ENCODE data around the gene FAM83G. TPM values are rescaled to one million over a fixed set of nuclear protein-coding genes. Genes with fewer than 3 reads are reported as not detected.

The FAM83G gene
- total RNA-seq, 1 experiment from 2014 or later: 31.4 TPM

GRCh38 chr17:18948476-18949006 lies 56.0 kb downstream of the FAM83G start:
- CTCF ChIA-PET: interaction anchor here (0.6 to 1.4 kb wide), 2 partner anchors 13 to 85 kb away, joined by 3 to 4 read pairs; no protein-coding TSS in a partner anchor
- POLR2A ChIA-PET: no interaction called here
- no peak for DNase-seq (ENCODE audit: low spot score)
- no peak for ATAC-seq
- H3K27me3 Mint-ChIP-seq (ENCODE audit: low read depth): no peaks in the 10 kb centered on the region
- no peak overlapping the region for H3K27ac Mint-ChIP-seq
- no peaks in the 10 kb centered on the region; the same call in 1 of the 2 replicates for H3K4me1 Mint-ChIP-seq
- H3K9me3 Mint-ChIP-seq: no peaks in the 10 kb centered on the region
- no peak for TF ChIP-seq TEAD1 (CRISPR knock-in tag; IDR thresholded peaks at IDR 0.05)
- no peak for TF ChIP-seq ERG (CRISPR knock-in tag; IDR thresholded peaks at IDR 0.05)
- TF ChIP-seq ZNF138 (CRISPR knock-in tag; conservative IDR thresholded peaks at IDR 0.05): no peak
- no peak for TF ChIP-seq GTF2I (CRISPR knock-in tag; conservative IDR thresholded peaks at IDR 0.05)
- TF ChIP-seq ZNF121 (CRISPR knock-in tag; IDR thresholded peaks at IDR 0.05): no peak
- no peak for TF ChIP-seq OVOL2 (CRISPR knock-in tag; IDR thresholded peaks at IDR 0.05; ENCODE audit: borderline replicate concordance)
- TF ChIP-seq MLX (CRISPR knock-in tag; IDR thresholded peaks at IDR 0.05): no peak
- no peak for TF ChIP-seq ZNF532 (CRISPR knock-in tag; IDR thresholded peaks at IDR 0.05; ENCODE audit: borderline replicate concordance)
- TF ChIP-seq ZNF281 (CRISPR knock-in tag; IDR thresholded peaks at IDR 0.05): no peak
- no peak overlapping the region for H3K4me3 Mint-ChIP-seq
- no peaks in the 10 kb centered on the region for H3K36me3 Mint-ChIP-seq

- Mint-ChIP-seq H3K9me3 (no peaks in the 10 kb centered on the region), H3K27ac (no peak overlapping the region), H3K4me1 (no peaks in the 10 kb centered on the region; the same call in 1 of the 2 replicates), H3K36me3 (no peaks in the 10 kb centered on the region), H3K4me3 (no peak overlapping the region), H3K27me3 (ENCODE audit: low read depth) (no peaks in the 10 kb centered on the region)
- ChIA-PET POLR2A (no interaction called here), CTCF (interaction anchor here (0.6 to 1.4 kb wide), 2 partner anchors 13 to 84 kb away, joined by 3 to 4 read pairs; no protein-coding TSS in a partner anchor)
- ATAC-seq (no peak), DNase-seq (ENCODE audit: low spot score) (no peak)
- no peak for TF ChIP-seq ZNF281 (CRISPR knock-in tag; IDR thresholded peaks at IDR 0.05)
- TF ChIP-seq IRF2 (CRISPR knock-in tag; IDR thresholded peaks at IDR 0.05; ENCODE audit: borderline replicate concordance, low read depth): no peak
- no peak for TF ChIP-seq TEAD4 (CRISPR knock-in tag; IDR thresholded peaks at IDR 0.05)
- TF ChIP-seq ZSCAN18 (CRISPR knock-in tag; IDR thresholded peaks at IDR 0.05): no peak
- TF ChIP-seq SOX15 (CRISPR knock-in tag; IDR thresholded peaks at IDR 0.05): no peak
- no peak for TF ChIP-seq CTCF (IDR thresholded peaks at IDR 0.05)
- TF ChIP-seq ZNF232 (CRISPR knock-in tag; IDR thresholded peaks at IDR 0.05): no peak
- TF ChIP-seq ZNF121 (CRISPR knock-in tag; IDR thresholded peaks at IDR 0.05): no peak
- no peak for TF ChIP-seq MAX (CRISPR knock-in tag; IDR thresholded peaks at IDR 0.05)
- TF ChIP-seq ATF2 (CRISPR knock-in tag; IDR thresholded peaks at IDR 0.05; ENCODE audit: borderline replicate concordance, low read depth): no peak
Measured at GRCh38 chr17:18947866-18948265, 56.7 kb downstream of the FAM83G start.
